Epithelial cell of prostate (primary cell): ENCODE measurements around the gene GABRR1.
"Not testable (repeated sequence)": the region's sequence is repeated elsewhere in the genome, so short reads cannot be mapped to it uniquely, and the experiment has no call there.

Experiments used
- DNase-seq: peaks from one replicate; pipeline ENCODE4 v3.0.0-alpha.2; 2011; ENCODE audit warnings: low read depth, low spot score
- H3K27ac ChIP-seq: fragments of 450-650 bp; 2 replicates; pipeline ENCODE4 v1.5.1; 2017; ENCODE audit warnings: mild to moderate bottlenecking

GABRR1 gene

GRCh38 chr6:89217299-89217910, at the start of gene GABRR1:
TSS of gene GABRR1 (minus strand) at chr6:89217358. CDS start at chr6:89217322, 36 bp downstream.
- DNase-seq: no peak

DNA sequence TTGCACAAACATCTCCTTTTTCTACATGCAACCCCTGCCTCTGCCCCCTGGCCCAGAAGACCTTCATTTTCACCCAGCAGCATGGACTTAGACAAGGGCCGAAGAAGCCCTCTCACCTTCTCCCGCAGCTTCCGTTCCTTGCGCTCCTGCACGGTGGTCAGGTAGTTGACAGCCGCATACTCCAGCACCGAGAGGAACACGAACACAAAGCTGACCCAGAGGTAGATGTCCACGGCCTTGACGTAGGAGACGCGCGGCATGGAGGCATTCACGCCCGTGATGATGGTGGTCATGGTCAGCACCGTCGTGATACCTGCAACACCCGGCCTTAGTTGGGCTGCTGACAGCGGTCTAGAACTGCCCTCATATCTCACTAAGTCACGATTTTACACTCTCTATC, 47.1 kb upstream of the GABRR1 start:
- no peak for DNase-seq

More at GRCh38 chr6:89217299-89217910, at the start of gene GABRR1:
- no peak within 1 kb of the TSS for H3K27ac ChIP-seq

GRCh38 chr6:89260832-89261231, 43.7 kb upstream of the GABRR1 start:
- H3K27ac ChIP-seq: no peak overlapping the region
- no peak for DNase-seq

More for the DNA sequence above, 47.1 kb upstream of the GABRR1 start:
- no peak overlapping the region for H3K27ac ChIP-seq

DNA sequence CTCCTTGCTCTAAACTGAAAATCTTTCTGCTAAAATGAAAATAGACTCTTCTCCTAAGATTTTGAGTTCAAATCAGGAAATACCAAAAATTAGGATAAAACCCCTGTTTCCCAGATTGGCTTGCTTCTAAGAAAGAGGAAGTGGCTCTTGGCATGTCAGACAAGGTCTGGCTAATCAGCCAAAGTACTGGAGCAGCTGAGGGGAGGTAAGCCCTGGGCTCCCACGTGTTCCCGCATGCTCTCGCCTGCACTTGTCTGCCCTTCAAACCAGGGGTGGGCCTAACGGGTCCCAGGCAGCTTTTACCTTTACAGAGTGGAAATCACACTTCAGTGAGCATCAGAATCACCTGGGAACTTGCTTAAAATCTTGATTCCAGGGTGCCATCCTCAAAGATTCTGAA, 43.2 kb upstream of the GABRR1 start:
- no peak overlapping the region for H3K27ac ChIP-seq
- no peak for DNase-seq

DNA sequence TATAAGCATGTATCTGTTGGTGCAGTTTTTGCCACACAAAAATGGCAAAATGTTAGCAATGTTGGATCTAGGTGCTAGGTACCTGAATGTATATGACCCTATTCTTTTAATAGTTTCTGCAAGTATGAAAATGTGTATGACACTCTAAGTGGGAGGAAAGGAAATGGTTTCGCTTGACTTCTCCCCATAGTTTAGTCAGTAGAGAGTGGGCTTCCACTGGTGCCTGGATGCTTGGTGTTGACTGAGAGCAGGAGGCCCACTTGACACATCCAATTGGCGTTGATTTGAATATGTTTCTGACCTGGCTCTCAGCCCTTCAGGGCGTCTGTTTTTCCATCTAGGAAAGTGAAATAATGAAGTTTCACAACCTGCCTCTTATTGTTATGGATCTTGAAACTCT, 41.8 kb upstream of the GABRR1 start:
- H3K27ac ChIP-seq: no peak overlapping the region
- DNase-seq: no peak

GRCh38 chr6:89257781-89258180, 40.6 kb upstream of the GABRR1 start:
- no peak overlapping the region for H3K27ac ChIP-seq
- no peak for DNase-seq

DNA sequence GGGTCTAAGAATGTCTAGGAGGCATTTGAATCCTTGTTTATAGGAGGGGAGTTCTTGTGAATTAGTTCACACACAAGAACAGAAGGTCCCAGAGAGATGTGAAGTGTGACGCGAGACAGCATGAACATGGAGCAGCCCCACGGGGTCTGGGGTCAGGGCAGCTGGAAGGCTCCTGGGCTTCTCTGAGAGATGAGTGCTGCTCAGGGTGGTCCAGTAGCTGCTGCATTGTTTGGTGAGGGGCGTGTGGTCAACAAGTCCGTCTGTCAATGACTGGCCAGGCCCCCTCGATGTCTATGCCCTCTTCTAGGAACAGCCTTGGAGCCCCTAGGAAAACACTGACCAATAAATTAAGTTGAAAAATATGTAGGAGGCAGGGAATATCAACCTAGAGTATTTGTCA, 40.2 kb upstream of the GABRR1 start:
- no peak for DNase-seq
- H3K27ac ChIP-seq: no peak overlapping the region

- no peak overlapping the region for H3K27ac ChIP-seq
- DNase-seq: no peak
Observed at GRCh38 chr6:89255417-89255816, 38.3 kb upstream of the GABRR1 start.

- DNase-seq: no peak
- H3K27ac ChIP-seq: no peak overlapping the region
Observed at GRCh38 chr6:89254569-89254968, 37.4 kb upstream of the GABRR1 start.

GRCh38 chr6:89252907-89253306, 35.7 kb upstream of the GABRR1 start:
- no peak for DNase-seq
- H3K27ac ChIP-seq: no peak overlapping the region

GRCh38 chr6:89251976-89252375, 34.8 kb upstream of the GABRR1 start:
- no peak overlapping the region for H3K27ac ChIP-seq
- no peak for DNase-seq

GRCh38 chr6:89251170-89251569, 34.0 kb upstream of the GABRR1 start:
- no peak overlapping the region for H3K27ac ChIP-seq
- no peak for DNase-seq

GRCh38 chr6:89250239-89250638, 33.1 kb upstream of the GABRR1 start:
- DNase-seq: no peak
- H3K27ac ChIP-seq: no peak overlapping the region

DNA sequence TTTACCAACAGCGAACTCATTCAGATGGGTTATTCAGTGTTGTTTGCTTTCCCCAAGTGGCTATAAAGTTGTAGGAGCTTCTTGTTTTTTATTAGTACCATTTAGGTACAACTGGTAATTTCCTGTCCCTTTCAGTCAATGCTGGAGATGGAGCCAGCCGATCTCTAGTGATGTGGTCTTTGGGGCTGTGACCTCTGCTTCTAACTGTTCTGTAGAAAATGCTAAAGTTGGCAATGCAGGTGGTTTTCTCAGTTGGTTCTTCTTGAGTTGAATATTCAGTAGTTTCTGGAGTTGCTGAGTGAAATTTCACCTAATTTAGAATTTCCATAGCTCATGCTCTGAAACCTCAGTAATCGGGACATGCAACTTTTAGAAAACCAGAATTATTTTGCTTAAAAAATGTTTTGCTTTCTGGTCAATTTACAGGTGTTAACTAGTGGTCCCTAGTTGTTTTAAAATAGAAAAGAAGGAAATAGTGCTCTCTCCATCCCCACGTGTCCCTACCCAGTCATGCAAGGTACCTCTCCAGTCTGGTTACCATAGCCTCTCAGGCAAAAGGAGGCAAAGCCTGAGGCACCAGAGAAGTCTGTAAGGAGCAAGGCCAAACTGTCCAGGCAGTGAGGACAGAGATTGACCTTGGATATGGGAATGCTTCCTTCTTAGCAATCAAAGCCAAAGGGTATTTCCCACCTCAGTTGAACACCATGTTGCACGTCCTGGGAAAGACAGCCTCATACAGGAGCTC, 27.3 kb upstream of the GABRR1 start:
- no peak overlapping the region for H3K27ac ChIP-seq
- DNase-seq: no peak

DNA sequence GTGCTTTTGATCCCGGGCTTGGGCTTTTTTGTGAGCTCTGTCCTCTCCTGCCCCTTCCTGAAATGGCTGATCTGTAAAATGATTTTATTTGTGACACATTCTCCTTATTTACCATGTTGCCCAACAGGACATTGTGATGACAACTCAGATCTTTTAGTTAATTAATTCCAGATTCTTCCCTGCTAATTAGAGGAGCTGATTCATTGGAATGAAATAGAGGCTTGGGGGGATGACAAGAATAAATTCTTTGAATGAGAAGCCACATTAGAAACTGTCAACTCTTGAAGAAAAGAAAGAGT, 26.1 kb upstream of the GABRR1 start:
- no peak overlapping the region for H3K27ac ChIP-seq
- DNase-seq: no peak

DNA sequence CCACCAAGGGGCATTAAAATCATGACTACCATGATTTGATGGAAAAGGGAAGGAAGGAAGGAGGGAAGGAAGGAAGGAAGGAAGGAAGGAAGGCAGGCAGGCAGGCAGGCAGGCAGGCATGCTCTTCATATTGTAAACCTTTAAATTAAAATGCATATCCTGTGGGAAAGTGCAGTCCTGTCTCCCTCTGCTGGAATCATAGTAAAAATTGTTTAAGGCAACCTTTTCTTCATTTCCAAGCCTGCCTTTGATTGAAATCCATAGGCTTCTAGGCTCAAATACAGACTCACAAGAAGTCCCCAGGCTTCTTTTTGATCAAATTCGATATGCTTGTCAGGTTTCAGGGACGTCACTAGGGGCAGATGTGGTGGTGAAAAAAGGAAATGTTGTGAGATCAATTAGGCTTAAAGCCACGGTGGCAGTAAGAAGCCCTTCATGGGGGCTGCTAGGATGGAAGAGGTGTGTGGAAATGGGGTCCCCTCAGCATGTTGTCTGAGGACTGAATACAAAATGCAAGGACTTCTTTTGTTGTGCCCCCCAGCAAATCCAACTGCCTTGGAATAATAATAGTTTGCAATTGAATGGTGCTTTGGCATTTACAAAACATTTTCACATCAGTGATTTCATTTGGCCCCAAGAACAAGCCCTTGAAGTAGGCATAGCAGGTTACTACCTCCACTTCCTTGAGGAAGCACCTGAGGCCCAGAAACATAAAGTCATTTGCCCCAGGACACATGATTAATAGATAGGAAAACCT, 25.6 kb upstream of the GABRR1 start:
- no peak overlapping the region for H3K27ac ChIP-seq
- no peak for DNase-seq

DNA sequence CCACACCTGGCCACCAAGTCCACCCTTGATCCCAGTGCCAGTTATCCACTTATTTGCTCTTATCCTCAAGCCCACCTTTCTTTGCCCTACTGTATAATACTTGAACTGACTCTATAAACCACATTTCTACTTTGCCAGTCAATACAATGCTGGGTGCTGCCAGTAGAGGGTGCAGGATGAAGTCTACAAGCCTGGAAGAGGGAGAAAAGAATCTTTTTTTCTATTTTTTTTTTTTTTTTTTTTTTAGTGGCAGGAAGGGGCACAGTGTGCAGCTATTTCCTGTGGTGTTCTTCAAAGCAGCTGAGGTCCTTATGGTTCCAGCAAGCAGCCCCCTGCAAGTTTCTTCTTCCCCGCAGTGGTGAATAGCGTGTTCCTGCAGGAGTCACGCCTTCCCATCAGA, 22.2 kb upstream of the GABRR1 start:
- no peak for DNase-seq
- no peak overlapping the region for H3K27ac ChIP-seq

DNA sequence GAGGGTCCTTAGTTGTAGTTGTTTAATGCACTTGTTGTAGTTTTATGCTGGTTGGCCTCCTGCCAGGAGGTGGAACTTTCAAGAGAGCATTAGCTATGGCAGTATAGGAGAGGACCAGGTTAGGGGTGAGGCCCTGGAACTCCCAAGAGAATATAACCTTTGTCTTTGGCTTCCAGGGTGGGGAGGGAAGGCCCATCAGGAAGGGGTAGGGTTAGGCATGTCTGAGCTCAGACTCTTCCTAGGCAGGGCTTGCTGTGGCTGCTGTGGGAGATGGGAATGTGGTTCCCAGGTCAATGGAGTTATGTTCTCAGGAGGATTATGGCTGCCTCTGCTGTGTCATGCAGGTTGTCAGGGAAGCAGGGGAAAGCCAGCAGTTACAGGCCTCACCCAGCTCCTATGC, 20.0 kb upstream of the GABRR1 start:
- DNase-seq: no peak
- H3K27ac ChIP-seq: no peak overlapping the region

- not testable (repeated sequence) for H3K27ac ChIP-seq, DNase-seq
Observed at GRCh38 chr6:89233605-89234004, 16.4 kb upstream of the GABRR1 start.

- DNase-seq: no peak
- no peak overlapping the region for H3K27ac ChIP-seq
Observed at GRCh38 chr6:89222712-89223039, 5.5 kb upstream of the GABRR1 start.

GRCh38 chr6:89221971-89222711, 5.0 kb upstream of the GABRR1 start:
- no peak overlapping the region for H3K27ac ChIP-seq
- DNase-seq: no peak
